Breast epithelium (tissue), 4 donors: ENCODE data around the gene TMEM247. TPM values are rescaled to one million over a fixed set of nuclear protein-coding genes. Genes with fewer than 3 reads are reported as not detected.

Source experiments
- DNase-seq, 2 donors: peaks; one replicate each; pipeline ENCODE4 v3.0.0-alpha.2; 2019; ENCODE audit warnings: low spot score in 2 of 2
- H3K27ac ChIP-seq, 2 donors: fragments of 200-600 bp; sonication (generic) in 1 of 2; one replicate each; pipeline ENCODE4 v1.5.1; 2016 to 2019; ENCODE audit warnings: mild to moderate bottlenecking in 1 of 2
- H3K27me3 ChIP-seq, 2 donors: fragments of 200-600 bp; sonication (generic) in 1 of 2; one replicate each; pipeline versions ENCODE4 v1.5.1 to v1.6.0; 2017 to 2019; ENCODE audit warnings: control low read depth in 1 of 2, mild to moderate bottlenecking in 1 of 2
- H3K36me3 ChIP-seq: fragments of 200-600 bp; one replicate; pipeline ENCODE4 v1.5.1; 2019
- H3K4me1 ChIP-seq, 2 donors: fragments of 200-600 bp; sonication (generic); one replicate each; pipeline ENCODE4 v1.5.1; 2016 to 2019; ENCODE audit warnings: control low read depth in 1 of 2
- H3K4me3 ChIP-seq, 3 donors: fragments of 200-600 bp; sonication (generic); 1 replicate in 2 of 3; 2 replicates in 1 of 3; pipeline ENCODE4 v1.5.1; 2016 to 2019; ENCODE audit warnings: mild to moderate bottlenecking in 3 of 3, moderate library complexity in 2 of 3
- H3K9me3 ChIP-seq, 2 donors: fragments of 200-600 bp; sonication (generic) in 1 of 2; one replicate each; pipeline ENCODE4 v1.5.1; 2016 to 2019; ENCODE audit warnings: control low read depth in 1 of 2
- POLR2A ChIP-seq: fragments of 450-650 bp; IDR thresholded peaks from one replicate; pipeline ENCODE4 v1.6.1; 2016; ENCODE audit warnings: antibody characterized with exemption, mild to moderate bottlenecking, moderate library complexity
- POLR2AphosphoS5 ChIP-seq, 3 donors: sonication (generic); formaldehyde crosslinking; IDR thresholded peaks; one replicate each; pipeline ENCODE4 v1.6.1; 2017; ENCODE audit warnings: antibody characterized with exemption in 3 of 3
- intact Hi-C: fragments of 100-400 bp; cut with DNase I; formaldehyde crosslinking; loops from one replicate; pipeline ENCODE4 v1.15.1; 2023; ENCODE audit warnings: low total_unique reads
- total RNA-seq, 3 donors: library from RNA; depleted of rRNA; stranded (reverse); fragments of >200 nt; gene quantifications; one replicate each; pipeline ENCODE4 v1.1.0, GENCODE V29; 2016
- TF ChIP-seq, protein P1 (sequence below), 3 donors: fragments of 450-650 bp; IDR thresholded peaks; one replicate each; pipeline ENCODE4 v1.5.1; 2016 to 2017; ENCODE audit warnings: antibody characterized with exemption in 3 of 3, mild to moderate bottlenecking in 3 of 3, moderate library complexity in 3 of 3

Gene TMEM247
- total RNA-seq, 3 donors from 2014 or later, result not detected

GRCh38 chr2:46498681-46499080 is 19.3 kb downstream of the TMEM247 start:
- H3K36me3 ChIP-seq, result no peaks in the 10 kb centered on the region
- DNase-seq, result no peak
- no peaks in the 10 kb centered on the region for H3K27me3 ChIP-seq
- no peaks in the 10 kb centered on the region for H3K4me1 ChIP-seq
- TF ChIP-seq, protein P1, sequence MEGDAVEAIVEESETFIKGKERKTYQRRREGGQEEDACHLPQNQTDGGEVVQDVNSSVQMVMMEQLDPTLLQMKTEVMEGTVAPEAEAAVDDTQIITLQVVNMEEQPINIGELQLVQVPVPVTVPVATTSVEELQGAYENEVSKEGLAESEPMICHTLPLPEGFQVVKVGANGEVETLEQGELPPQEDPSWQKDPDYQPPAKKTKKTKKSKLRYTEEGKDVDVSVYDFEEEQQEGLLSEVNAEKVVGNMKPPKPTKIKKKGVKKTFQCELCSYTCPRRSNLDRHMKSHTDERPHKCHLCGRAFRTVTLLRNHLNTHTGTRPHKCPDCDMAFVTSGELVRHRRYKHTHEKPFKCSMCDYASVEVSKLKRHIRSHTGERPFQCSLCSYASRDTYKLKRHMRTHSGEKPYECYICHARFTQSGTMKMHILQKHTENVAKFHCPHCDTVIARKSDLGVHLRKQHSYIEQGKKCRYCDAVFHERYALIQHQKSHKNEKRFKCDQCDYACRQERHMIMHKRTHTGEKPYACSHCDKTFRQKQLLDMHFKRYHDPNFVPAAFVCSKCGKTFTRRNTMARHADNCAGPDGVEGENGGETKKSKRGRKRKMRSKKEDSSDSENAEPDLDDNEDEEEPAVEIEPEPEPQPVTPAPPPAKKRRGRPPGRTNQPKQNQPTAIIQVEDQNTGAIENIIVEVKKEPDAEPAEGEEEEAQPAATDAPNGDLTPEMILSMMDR (IDR thresholded peaks at IDR 0.05), result no peak
- TF ChIP-seq POLR2AphosphoS5 (IDR thresholded peaks at IDR 0.05), result no peak
- no peak for TF ChIP-seq POLR2A
- intact Hi-C loops, result no loop called here
- no peak overlapping the region for H3K27ac ChIP-seq
- H3K9me3 ChIP-seq, result no peaks in the 10 kb centered on the region
- H3K4me3 ChIP-seq, result no peak overlapping the region

- H3K36me3 ChIP-seq, result no peaks in the 10 kb centered on the region
- TF ChIP-seq POLR2A, result no peak
- TF ChIP-seq, protein P1 (IDR thresholded peaks at IDR 0.05), result no peak
- H3K27me3 ChIP-seq, result no peaks in the 10 kb centered on the region
- peak overlapping the region; percentile 87 to 93 for H3K27ac ChIP-seq
- no peaks in the 10 kb centered on the region for H3K9me3 ChIP-seq
- peak overlapping the region; percentile 48 to 70 (median 61) for H3K4me3 ChIP-seq
- no peaks in the 10 kb centered on the region for H3K4me1 ChIP-seq
- intact Hi-C loops, result no loop called here
- no peak for DNase-seq
Observed at GRCh38 chr2:46499392-46499785, 20.0 kb downstream of the TMEM247 start.

GRCh38 chr2:46500801-46501200 is 21.4 kb downstream of the TMEM247 start:
- Histone ChIP-seq H3K4me1 (no peaks in the 10 kb centered on the region), H3K27ac (no peak overlapping the region), H3K4me3 (no peak overlapping the region), H3K36me3 (no peaks in the 10 kb centered on the region), H3K9me3 (no peaks in the 10 kb centered on the region), H3K27me3 (no peaks in the 10 kb centered on the region)
- intact Hi-C loops, result no loop called here
- DNase-seq, result no peak
- TF ChIP-seq POLR2AphosphoS5 (IDR thresholded peaks at IDR 0.05) (no peak), POLR2A (no peak)
- TF ChIP-seq, protein P1 (IDR thresholded peaks at IDR 0.05), result no peak

- Histone ChIP-seq H3K4me3 (no peak overlapping the region), H3K4me1 (no peaks in the 10 kb centered on the region), H3K9me3 (no peaks in the 10 kb centered on the region), H3K27ac (no peak overlapping the region), H3K36me3 (no peaks in the 10 kb centered on the region), H3K27me3 (no peaks in the 10 kb centered on the region)
- TF ChIP-seq POLR2AphosphoS5 (IDR thresholded peaks at IDR 0.05) (no peak), POLR2A (no peak)
- TF ChIP-seq, protein P1 (IDR thresholded peaks at IDR 0.05), result no peak
- intact Hi-C loops, result no loop called here
- DNase-seq, result no peak
Observed at GRCh38 chr2:46502291-46502885, 23.0 kb downstream of the TMEM247 start.

- H3K27ac ChIP-seq, result no peak overlapping the region
- H3K36me3 ChIP-seq, result no peaks in the 10 kb centered on the region
- TF ChIP-seq POLR2A (no peak), POLR2AphosphoS5 (IDR thresholded peaks at IDR 0.05) (no peak)
- TF ChIP-seq, protein P1 (IDR thresholded peaks at IDR 0.05), result no peak
- intact Hi-C loops, result no loop called here
- DNase-seq, result no peak
- H3K9me3 ChIP-seq, result no peaks in the 10 kb centered on the region
- H3K27me3 ChIP-seq, result no peaks in the 10 kb centered on the region
- H3K4me1 ChIP-seq, result no peaks in the 10 kb centered on the region
- no peak overlapping the region for H3K4me3 ChIP-seq
Observed at GRCh38 chr2:46503686-46504085, 24.3 kb downstream of the TMEM247 start.
